ENCODE data around the gene PRPF40B.

GRCh38 chr12:49673446-49674317, 50.3 kb downstream of the PRPF40B start:
- TF ChIP-seq NR3C1 (IDR thresholded peaks at IDR 0.05) (no peak), POLR2A (IDR thresholded peaks at IDR 0.05; ENCODE audit: low read length) (no peak), FOSL2 (IDR thresholded peaks at IDR 0.05) (no peak), FOSL2 (CRISPR knock-in tag; IDR thresholded peaks at IDR 0.05) (no peak), TP53 (CRISPR knock-in tag; IDR thresholded peaks at IDR 0.05) (no peak)

Data from A549 (cell line).